GM12874 (cell line): Measurements from ENCODE around the gene SGTA.

Source experiments
- TF ChIP-seq, protein P1 (sequence below): IDR thresholded peaks from 2 replicates; pipeline ENCODE4 v1.5.1; 2011; ENCODE audit warnings: low read depth, mild to moderate bottlenecking, control low read depth, low read length, moderate library complexity; ENCODE audit not compliant: insufficient read depth

The SGTA gene

DNA sequence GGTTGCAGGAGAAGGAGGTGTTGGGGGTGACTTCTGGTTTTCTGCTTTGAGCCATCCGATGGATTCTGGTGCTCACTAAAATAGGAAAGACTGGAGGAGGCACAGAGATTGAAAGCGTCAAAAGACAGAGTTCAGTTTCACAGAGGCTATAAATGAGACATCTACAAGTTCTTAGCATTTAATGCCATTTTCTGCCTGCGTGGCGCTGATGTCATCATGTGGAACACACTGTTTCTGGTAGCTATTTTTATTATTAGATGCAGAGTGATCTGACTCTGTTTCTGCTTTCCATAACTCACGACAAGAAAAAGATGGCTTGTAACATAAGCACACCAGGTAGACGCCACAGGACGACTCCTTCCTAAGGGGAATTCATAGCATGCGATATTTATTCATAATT lies 40.0 kb downstream of the SGTA start:
- TF ChIP-seq, protein P1, sequence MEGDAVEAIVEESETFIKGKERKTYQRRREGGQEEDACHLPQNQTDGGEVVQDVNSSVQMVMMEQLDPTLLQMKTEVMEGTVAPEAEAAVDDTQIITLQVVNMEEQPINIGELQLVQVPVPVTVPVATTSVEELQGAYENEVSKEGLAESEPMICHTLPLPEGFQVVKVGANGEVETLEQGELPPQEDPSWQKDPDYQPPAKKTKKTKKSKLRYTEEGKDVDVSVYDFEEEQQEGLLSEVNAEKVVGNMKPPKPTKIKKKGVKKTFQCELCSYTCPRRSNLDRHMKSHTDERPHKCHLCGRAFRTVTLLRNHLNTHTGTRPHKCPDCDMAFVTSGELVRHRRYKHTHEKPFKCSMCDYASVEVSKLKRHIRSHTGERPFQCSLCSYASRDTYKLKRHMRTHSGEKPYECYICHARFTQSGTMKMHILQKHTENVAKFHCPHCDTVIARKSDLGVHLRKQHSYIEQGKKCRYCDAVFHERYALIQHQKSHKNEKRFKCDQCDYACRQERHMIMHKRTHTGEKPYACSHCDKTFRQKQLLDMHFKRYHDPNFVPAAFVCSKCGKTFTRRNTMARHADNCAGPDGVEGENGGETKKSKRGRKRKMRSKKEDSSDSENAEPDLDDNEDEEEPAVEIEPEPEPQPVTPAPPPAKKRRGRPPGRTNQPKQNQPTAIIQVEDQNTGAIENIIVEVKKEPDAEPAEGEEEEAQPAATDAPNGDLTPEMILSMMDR, result no peak

DNA sequence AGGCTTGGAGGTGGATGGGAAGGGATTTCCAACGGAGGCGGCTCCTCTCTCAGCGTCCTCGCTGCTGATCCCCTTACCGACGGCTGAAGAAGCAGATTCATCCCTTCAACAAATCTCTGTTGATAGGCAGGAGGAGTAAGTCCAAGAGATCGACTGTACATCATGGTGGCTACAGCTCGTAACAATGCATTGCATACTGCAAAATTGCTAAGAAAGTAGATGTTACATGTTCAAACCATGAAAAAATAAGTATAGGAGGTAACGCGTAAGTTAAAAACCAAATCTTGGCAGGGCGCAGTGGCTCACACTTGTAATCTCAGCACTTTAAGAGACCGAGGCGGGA lies 42.8 kb downstream of the SGTA start:
- TF ChIP-seq, protein P1, result no peak

DNA sequence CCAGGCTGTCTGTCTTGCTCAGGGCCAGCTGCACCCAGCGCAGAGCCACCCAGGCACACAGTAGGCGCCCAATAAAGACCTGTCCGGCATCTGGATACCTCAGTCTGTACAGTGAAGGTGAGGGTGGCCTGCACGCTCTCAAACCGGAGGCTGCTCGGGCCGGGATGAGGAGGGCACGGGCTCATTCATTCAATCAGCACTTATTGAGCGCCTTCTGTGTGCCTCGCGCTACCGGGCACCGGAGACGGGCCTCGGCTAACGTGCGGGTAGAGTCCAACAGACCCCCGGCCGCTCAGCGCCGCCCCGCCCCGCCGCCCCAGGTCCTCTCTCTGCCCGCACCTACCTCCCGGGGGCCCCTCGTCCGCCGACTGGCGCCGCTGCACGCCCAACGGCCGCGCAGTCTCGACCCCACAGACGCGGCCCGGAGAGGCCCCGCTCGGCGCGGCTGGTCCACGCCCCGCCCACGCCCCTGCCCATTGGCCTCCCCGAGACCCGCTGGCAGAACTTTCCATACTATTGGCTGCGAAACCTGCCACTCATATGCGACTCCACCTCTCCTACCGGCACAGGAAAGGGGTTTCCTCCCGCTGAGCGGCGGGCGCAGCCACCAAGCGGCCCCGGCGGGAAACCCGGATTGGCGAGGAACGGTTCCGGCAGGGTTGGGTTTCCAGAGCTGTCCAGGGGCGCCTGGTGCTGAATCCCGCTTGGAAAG lies 43.3 kb downstream of the SGTA start, which contains the start of gene SLC39A3:
SLC39A3 (minus strand) TSS at position 416 of the 712 bp plus-strand sequence. CDS start 2,760 bp downstream, outside the sequence.
- TF ChIP-seq, protein P1, result no peak

DNA sequence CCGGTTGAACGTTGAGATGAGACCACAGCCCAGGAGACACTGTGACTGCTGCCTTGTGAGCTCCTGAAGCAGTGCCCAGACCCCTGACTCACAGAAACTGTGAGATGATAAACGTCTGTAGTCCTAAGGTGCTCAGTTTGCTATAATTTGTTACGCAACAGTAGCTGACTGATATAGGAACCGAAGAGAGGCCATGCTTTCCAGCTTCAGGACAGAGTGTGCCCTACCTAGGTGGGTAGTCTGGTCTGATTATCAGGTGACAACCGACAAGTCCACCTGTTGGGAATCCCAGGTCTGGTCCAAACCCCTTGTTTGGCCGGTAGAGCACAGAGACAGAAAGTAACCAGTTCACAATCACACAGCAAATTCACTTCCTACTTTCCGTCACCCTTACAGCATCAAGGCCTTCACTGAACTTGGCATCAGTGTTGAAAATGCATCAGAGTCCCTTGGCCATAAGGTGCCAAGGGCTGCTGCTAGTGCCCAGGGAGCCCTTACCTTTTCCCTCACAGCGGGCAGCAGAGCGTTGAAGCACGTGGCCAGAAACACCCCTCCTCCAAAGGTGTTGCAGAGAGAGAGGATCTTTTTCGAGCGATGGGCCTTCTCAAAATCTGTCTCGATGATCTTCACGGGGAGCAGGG lies 46.4 kb downstream of the SGTA start:
- TF ChIP-seq, protein P1, result no peak

DNA sequence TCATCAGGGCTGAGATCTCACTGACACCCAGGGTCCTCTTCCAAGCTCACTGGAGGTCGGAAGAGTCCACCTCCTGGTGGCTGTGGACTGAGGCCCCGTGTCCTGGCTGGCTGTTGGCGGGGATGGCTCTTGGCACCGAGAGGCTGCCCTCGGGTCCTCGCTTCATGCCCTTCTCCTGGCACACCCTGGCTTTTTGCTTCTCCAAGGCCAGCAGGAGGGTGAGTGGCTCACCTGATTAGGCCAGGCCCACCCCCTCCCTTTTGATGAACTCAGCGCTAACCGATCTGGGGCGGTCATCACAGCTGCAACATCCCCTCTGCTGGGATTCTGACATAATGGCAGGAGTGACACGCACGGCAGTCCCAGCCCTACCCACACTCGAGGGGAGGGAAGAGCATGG lies 47.7 kb downstream of the SGTA start:
- TF ChIP-seq, protein P1, result no peak

DNA sequence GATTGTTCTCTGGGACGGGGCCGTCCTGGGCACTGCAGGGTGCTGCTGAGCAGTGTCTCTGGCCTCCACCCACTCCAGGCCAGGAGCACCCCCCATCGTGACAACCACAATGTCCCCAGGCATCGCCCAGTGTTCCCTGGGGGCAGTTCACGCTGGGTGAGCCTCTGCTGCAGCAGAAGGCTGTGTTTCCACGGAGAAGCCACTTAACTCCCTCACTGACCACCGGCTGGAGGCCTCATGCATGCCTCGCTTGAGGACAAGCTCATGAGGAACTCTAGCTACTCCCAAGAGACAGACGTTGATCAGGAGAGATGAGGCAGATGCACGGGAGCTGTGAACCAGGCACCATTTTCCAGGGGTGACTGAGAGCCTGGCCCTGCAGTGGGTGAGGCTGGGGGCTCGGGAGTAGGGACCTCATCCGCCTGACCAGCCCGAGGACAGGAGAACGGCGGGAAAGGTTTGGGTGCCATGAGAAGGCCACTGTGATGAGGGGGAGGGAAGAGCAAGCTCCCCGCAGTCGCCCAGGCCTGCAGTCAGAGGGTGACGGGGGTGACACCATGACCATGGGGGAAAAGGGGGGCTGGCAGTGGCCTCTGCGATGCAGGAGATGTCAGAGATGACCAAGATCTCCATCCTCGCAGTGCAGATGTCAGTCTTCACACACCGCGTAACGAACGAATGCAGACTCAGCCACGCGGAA lies 48.3 kb downstream of the SGTA start:
- TF ChIP-seq, protein P1, result no peak

DNA sequence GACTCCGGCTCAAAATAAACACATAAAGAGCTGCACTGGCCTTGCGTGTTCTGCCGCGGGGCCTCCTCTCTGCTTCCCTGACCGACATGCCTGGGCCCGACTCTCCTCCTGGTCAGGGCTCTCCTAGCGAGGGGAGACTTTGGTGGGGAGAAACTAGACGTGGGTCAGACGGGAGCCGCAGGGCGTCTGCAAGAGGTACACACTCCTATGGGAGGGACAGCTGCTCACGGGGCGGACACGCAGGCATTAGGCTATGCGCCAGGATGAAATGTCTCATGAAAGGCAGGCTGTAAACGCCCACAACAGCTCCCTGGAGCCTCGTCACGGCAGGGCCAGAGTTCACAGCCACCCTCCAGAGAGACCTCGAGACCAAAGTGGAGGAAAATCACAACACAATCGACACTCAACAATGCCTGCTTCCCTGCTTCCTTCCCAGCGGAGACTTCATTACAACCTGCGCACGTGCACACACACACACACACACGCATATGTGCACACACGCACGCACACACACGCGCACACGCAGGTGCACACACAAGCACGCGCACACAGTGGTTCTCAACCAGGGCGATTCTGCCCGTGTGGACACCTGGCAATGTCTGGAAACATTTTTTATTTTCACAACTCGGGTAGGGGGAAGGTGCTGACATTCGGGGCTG lies 49.0 kb downstream of the SGTA start:
- TF ChIP-seq, protein P1, result no peak
